Hippocampal formation (tissue), 2 donors: ENCODE measurements around the gene PCF11.

Experiments used
- DNase-seq, 2 donors: peaks; one replicate each; lab custom pipeline; 2025; lab: John Stamatoyannopoulos, UW

PCF11 gene

DNA sequence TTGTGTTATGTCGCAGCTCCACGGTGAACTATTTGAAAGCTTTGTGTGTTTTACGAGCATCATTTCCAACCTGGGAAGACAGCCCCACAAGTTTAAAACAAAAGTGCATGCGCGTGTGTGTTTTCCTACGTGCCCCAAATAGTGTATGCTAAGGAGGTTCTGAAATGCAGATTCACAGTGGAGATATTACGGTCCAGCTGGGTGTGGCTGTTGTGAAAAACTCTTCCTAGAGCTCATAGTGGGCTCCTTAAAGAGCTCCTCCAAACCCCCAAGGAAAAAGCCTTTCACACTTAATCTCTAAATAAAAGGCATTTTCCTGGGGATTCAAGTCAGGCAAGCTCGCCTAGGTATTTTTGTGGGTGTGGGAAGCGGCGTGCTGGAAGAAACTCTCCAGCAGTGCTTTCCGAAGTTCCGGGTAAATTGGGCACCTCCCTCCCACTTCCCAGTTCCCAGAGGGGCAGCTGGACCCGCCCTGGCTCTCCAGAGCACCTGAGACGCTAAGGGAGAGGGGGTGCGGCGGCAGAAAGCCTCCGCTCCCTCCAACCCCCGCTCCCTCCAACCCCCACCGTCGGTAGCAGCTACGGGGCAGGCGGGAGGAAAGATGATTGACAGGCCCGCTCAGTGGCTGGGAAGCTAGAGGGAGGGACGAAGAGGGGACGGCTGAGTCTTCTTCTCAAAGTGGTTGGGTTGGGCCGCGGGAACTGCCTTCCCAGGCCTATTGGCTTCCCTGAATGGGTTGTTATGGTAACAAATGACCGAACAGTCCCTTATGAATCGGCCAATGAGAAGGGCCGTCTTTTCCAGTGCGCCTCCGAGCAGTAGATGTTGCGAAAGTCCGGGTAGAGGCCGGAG, 561 bp upstream of the PCF11 start:
- DNase-seq = peak; percentile 99 to 100

DNA sequence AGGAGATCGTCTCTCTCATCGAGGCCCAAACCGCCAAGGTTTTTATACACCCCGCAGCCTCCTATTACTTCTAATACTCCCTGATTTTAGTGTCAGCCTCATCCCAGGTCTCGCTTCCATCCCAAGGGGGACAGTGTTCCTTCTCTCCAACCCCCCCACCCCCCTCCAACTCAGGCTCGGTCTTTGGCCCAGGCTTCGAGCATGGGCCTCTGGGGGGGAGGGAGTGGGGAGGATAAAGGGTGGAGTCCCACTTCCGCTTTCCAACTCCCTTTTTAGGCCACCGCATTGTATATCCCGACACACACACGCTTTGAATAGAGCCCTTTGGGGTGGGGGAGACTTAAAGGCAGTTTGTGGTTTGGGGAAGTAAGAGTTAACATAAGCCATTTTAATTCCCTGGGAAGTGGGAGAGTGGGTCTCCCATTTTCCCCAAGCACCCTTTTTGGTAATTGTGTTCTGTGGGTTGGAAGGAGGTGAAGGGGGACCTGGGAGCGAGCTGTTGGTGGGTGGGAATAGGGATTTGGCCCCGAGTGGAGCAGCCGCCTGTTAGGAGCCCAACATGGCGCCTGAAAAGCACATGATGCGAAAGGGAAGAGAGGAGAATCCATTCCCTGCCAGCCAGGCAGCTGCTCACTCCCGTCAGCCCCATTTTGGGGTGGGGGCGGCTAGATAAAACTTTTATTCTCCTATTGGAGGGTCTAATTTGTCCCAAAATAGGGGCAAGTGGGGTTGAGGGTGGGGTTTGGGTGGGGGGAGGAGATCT, 844 bp downstream of the PCF11 start:
- DNase-seq = peak; percentile 39 to 61

DNA sequence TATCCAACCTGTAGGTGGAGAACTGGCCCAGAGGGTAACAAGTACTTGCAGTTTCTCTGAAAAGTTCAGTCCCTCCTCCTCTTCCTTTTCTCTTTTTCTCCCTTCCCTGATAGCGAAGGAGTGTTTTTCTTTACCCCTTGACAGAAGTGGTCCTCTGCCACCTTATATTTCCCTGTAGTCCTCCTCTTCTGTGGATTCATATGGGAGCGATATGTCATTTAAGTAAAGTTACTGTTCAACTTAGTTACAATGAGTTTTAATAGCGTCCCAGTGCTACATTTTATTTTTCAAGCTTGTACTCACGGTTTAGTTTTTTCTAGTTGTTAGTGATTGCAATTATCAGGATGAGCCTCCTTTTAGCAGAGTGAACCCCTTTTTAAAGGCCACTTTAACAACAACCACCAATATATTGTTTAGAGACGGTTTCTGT, 1.4 kb downstream of the PCF11 start:
- peak in 1 of 2 donors; percentile 59 for DNase-seq

DNA sequence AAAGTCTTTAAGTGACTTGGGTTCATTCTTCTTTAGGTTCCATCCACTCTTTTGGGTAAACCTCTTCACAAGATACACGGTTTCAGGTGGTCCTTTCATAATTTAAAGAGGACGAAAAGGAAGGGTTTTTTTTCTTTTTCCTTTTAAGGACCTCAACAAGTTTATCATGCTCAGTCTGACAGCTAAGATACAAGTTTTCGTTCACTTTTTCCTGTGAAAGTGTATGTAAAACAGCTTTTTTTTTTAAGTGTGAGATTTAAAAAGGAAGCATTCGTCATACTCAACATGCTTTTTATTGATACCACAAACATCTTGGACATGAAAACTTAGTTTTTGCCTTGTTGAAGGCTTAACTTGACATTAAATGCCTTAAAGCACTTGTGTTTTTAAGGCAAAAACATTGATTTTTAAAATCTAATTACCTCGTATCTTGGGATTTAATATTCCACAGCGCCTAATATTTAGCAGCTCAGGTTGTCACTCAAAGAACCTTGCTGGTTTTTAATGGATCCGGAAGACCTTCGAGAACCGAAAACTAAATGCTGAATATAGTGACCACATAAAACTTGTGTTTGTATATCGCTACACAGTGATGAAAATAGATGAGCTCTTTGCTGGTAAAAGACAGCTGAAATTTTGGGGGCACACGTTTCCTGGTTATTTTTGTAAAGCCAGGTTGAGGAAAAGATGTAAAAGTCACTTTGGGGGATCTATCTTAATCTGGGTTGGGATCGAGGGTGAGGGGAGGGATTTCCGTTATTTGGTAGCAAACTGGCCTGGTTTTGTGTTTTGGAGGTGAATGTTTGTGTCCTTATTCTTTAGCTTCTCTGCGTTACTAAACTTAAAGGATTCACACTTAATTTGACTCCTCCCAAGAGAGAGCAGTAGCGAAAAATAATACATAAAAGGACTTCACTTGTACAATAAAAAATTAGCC, 2.3 kb downstream of the PCF11 start:
- DNase-seq = no peak

DNA sequence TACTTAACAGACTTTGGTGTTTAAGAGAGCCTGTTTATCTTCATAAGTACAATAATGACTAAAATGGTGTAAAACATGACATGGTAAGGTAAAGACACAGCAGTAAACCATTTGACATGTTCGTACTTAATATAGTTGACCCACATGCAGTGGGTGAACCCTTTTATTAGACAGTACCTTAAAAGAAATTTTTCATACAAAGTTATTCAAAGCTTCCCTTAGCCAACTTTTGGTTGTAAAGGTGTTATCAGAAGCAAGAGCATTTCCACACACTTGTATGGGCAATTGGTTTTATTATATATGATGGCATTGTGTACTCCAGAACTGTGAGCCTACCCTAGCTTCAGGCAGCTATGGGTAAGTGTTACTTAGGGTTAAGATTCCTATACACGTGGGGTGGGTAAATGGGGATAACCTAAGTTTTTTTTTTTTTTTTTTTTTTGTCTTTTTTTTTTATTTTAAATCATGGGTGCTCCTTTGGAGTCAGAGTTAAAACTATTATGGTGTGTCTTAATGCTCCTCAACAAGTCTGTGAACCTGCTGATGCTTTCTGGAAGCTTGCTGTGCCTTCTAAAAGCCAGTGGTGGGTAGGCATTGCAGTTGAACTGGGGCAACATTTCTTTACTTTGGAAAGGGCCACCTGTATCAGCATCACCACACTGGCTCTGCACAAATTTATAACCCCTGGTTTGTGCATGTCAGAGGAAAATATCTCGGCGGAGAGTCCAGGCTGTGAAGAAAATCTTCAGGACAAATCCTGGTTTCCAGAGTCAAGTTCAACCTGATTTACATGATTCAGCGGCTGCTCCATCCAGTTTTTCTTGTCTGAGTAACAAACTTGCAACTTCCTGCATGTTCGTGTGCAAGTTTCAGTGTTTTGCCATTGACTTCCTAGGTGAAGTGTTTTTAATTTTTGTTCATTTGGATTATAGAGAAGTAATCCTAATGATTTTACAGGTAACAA, 3.3 kb downstream of the PCF11 start:
- DNase-seq = peak; percentile 2 to 16

DNA sequence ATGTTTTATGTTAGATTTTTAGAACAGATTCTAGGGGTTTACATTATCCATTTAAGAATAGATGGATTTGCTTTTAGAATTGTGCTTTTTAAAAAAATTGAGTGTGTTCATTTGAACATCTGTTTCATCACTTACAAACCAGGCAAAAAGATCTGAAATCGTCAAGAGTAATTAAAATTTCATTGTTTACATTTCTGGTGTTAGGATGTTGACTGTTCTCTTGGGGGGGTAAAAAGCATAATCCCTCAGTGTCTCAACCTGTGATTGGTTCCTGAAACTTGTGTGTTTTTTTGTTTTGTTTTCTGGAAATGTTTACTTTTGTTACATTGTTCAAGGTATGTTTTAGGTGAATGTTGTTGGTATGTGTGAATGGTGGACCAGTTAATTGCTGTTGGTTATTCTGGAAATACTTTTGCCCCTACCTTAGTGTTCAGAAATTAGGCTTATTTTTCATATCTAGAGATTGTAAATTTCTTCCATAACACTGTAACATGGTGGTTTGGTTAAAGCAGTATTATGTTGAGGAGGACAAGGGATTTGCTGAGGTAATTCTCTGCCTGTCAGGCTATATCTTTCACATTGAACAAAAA, 4.8 kb downstream of the PCF11 start:
- DNase-seq = no peak

DNA sequence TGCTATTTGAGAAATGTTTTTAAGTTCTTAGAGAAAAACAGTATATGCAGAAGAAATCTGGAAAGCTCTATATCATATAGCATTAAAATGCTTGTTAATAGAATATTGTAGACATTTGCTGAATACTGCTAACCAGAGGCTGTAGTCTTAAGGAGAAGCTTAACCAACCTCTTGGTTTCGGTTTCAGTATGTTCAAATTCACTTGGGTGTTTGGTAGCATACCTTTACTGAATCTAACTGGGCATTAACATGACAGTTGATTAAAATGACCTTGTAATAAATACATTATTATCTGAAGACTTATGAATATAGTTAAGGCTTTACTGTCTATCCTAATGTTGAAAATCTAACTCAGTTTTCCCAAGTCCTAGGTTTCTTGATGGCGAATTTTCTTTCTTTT, 5.4 kb downstream of the PCF11 start:
- DNase-seq = no peak

DNA sequence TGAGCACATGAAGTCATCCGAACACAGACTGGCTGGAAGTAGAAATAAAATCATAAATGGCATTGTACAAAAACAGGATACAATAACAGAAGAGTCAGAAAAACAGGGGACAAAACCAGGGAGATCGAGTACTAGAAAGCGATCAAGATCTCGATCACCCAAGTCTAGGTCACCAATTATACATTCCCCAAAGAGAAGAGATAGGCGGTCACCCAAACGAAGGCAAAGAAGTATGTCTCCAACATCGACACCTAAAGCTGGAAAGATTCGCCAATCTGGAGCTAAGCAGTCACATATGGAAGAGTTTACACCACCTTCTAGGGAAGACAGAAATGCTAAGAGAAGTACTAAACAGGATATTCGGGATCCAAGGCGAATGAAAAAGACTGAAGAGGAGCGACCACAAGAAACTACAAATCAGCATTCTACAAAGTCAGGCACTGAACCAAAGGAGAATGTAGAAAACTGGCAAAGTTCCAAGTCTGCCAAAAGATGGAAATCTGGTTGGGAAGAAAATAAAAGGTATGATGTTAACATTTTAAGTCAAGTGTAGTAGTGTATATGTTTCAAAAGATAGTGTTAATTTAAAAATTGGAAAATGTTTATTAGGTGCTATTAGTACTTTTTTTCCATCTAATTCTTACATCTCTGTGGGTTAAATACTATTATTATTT, 9.4 kb downstream of the PCF11 start:
- DNase-seq = no peak

DNA sequence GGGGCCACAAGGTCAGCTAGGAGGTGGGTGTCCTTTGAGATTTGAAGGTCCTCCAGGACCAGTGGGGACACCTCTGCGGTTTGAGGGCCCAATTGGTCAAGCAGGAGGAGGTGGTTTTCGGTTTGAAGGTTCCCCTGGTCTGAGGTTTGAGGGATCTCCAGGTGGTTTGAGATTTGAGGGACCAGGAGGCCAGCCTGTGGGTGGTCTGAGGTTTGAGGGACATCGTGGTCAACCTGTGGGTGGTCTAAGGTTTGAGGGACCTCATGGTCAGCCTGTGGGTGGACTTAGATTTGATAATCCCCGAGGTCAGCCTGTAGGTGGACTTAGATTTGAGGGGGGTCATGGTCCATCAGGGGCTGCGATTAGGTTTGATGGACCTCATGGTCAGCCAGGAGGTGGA, 11.8 kb downstream of the PCF11 start:
- no peak for DNase-seq

DNA sequence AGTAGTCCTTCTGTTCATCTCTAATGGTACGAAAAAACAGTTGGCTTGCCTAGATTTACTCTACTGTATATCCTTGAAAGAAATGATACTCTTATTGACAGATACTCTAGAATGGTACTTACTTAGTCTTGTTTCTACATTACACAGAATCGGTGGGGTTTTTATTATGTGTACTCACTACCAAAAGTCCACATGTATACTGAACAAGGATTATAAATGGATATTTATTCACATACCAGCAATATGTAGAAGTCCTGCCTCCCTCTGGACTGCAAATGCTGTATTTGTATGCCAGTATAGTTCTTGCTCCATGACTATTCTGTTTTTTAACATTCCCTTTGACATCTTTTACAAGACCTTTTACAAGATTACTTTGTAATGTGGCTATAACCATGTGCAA, 13.9 kb downstream of the PCF11 start:
- DNase-seq = no peak

DNA sequence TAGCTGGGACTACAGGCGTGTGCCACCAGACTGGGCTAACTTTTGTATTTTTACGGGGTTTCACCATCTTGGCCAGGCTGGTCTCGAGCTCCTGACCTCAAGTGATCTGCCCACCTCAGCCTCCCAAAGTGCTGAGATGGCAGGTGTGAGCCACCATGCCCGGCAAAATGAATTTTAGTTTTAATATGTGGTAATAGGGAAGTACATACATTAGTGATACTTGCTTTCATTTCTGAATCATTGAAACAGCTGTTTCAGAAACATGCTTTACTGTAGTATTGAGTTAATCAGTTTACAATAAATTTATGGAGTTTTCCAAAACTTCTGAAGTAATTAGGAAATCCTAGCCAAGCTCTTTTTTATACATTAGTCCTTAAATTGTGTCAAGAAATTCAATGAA, 15.6 kb downstream of the PCF11 start:
- DNase-seq = no peak

DNA sequence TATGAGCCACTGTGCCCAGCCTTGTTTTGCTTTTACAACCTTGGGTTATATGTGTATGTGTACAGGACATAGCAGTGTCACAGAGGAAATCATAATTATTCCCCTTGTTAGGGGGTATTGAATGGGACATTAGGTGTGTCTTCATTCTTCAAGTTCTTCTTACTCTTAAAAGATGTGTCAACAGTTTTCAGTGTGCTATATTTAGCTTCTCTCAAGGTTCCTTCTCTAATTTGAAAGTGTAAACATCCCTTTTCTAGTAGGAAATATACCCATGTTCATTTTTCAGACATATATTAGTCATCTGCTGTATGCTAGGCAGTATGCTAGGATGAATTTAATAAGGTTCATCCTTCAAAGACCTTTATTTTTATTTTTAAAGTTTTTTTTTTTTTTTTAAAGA, 17.1 kb downstream of the PCF11 start:
- DNase-seq = no peak

DNA sequence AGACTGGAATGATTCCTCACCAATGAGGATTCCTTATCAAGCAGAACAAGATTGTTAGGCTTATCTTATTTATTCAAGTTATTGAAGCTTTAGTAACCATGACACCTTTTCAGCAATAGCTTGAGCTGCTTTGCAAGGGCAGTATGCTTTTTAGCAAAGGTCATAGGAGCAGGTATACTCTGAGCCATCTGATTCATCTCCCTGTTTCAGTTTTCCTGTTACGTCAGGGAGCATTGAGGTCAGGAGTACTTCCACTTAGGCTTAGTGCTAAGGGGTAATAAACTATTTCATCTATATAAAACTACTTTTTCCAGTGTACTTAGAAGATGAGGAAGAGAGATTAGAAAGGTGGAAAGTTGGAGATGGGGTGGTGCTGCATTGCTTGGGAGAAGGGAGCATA, 18.9 kb downstream of the PCF11 start:
- no peak for DNase-seq

DNA sequence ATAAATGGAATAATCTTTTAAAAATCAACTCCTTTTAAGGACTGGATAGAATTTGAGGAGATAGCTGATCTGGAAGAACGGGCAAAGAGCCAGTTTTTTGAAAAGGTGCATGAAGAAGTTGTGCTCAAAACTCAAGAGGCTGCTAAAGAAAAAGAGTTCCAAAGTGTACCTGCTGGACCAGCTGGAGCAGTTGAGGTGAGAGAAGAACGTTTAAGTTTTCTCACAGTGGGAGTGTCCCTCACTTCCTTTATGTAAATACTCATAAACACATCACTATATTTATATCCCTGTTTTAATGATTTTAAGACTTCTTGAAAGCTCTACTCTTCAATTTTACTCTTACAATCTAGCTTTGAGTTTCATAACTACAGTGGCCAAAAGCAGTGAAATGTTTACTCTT, 24.9 kb downstream of the PCF11 start:
- no peak for DNase-seq

DNA sequence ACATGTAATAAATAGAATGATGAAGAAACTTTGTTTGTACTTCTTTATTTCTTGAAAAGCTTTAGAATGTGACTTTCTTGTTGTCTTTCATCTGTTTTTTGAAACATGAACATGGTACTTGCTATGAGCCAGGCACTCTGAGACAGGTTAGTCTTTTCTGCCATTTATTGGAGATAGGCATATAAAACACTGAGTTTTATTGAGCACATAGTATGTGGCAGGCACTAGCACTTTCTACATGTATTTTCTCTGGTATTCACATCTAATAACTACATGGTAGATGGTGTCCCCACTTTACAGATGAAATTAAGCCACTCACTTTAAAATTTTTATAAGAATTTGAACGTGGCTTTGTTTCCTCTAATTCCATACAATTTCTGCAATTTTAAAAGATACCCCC, 28.8 kb downstream of the PCF11 start:
- DNase-seq = no peak

DNA sequence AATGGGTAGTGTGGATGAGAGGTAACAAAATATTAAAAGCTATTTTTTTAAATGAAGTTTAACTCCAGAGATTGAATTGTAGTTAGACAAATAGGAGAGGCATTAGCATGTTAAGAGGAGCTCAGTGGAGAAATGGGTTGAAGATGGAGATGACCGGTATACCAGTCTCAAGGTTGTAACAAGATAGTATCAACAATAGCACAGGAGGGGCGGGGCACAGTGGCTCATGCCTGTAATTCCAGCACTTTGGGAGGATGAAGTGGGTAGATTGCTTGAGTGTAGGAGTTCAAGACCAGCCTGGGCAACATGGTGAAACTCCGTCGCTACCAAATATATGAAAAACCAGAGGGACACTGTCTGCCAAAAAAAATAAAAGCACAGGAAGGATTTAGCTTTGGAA, 30.5 kb downstream of the PCF11 start:
- DNase-seq = no peak

DNA sequence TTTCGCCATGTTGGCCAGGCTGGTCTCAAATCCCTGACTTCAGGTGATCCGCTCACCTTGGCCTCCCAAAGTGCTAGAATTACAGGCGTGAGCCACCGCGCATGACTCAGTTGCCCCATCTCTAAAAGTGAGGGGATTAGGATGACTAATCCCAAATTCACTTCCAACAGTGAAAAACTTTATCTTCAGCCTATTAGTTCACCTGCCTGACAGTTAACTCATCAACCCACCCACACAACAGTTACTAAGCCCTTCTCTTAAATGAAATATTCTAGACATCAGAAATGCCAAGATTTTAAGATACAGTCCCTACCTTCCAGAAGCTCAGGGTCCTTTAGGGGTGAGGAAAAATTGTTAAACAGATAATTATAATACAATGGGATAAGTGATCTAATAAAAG, 34.6 kb downstream of the PCF11 start:
- no peak for DNase-seq

DNA sequence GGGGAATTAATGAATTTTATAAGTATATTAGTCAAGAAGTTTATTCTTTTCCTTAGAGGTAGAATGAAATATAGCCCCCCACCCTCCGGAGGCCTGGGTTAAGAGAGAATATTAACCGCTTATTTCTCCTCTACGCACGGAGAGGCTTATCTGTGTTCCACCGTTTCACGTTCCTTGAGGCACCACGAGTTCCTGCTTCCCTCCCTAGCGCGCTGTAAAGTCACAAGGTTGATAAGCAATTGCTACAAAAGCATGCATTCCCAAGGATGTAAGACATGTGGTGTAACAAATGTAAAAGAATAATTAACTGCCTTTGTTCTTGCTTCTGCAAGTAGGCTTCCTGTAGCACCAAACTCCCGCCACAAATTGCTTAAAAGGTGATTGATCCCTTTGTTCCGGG, 35.1 kb downstream of the PCF11 start:
- DNase-seq = no peak

DNA sequence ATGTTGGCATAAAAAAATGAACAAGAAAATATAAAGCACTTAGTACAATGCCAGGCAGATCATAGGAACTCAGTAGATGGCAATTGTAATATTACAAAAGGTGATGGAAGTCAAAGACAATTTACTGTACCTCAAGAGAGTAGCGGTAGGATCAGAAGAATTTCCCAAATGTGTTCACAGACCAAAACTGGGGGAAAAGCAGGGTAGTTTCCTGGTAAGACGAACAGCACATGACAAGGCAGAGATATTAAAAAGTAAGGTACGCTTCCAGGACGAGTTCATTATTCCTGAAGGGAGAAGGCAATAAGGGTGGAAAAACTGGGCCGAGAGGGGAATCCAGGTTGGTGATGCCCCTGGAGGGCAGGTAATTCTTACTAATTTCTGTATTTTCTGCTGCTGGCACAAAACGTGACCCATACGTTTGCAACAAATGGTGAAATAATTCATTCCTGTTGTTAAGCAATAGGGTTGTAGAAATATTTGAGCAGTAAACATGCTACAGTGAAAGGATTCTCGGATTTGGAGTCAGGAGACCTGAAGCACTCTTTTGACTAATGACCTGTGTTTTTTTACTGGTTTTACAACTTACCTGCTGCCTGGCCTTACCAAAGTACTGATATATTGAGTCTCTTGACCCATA, 35.8 kb downstream of the PCF11 start:
- no peak for DNase-seq
